H1 (cell line): ENCODE measurements around the gene SPAAR. TPM values are rescaled to one million over a fixed set of nuclear protein-coding genes. Genes with fewer than 3 reads are reported as not detected.

Source experiments
- CTCF ChIP-seq, 3 experiments: IDR thresholded peaks; 1 replicate in 2 of 3; 2 replicates in 1 of 3; pipeline versions ENCODE4 v1.5.1 to v1.6.1; 2011; ENCODE audit warnings: low read length in 3 of 3, mild to moderate bottlenecking in 3 of 3, inconsistent platforms in 2 of 3, low read depth in 1 of 3, moderate library complexity in 1 of 3; ENCODE audit not compliant: insufficient read depth in 1 of 3; ENCODE audit errors: control extremely low read depth in 1 of 3
- EP300 ChIP-seq, 2 experiments: IDR thresholded peaks; 1 replicate in 1 of 2; 2 replicates in 1 of 2; pipeline ENCODE4 v1.6.1; 2011 to 2012; ENCODE audit warnings: low read depth in 2 of 2, low read length in 2 of 2, mild to moderate bottlenecking in 2 of 2, borderline replicate concordance in 1 of 2, inconsistent platforms in 1 of 2, moderate library complexity in 1 of 2
- MAFK ChIP-seq: IDR thresholded peaks from 2 replicates; pipeline ENCODE4 v1.6.1; 2012; ENCODE audit warnings: low read depth, mild to moderate bottlenecking, improper control_type of control experiment, low read length
- POU5F1 ChIP-seq: IDR thresholded peaks from 2 replicates; pipeline ENCODE4 v1.6.1; 2011; ENCODE audit warnings: low read depth, mild to moderate bottlenecking, low read length, moderate library complexity
- TCF12 ChIP-seq: IDR thresholded peaks from 2 replicates; pipeline ENCODE4 v1.6.1; 2011; ENCODE audit warnings: low read depth, mild to moderate bottlenecking, low read length
- polyA plus RNA-seq, 7 experiments: library from polyadenylated mRNA; depleted of rRNA in 3 of 7; stranded (reverse) in 5 of 7; unstranded in 2 of 7; fragments of >200 nt in 5 of 7; fragments of 200-250 nt in 2 of 7; gene quantifications; 1 replicate in 5 of 7; 2 replicates in 1 of 7; 4 replicates in 1 of 7; pipeline versions ENCODE4 v1.2.1 to v1.2.3, GENCODE V29; 2011 to 2013; ENCODE audit warnings: missing spikeins in 2 of 7, mixed read lengths in 2 of 7
- total RNA-seq: library from RNA; stranded (reverse); fragmentation: NEBNext Ultra II Directional; extraction: Animal tissue kit (Norgen Biotek cat#: 25700); gene quantifications from 2 replicates; pipeline ENCODE4 v1.2.1, GENCODE V29; 2021

Gene SPAAR
- total and polyA plus RNA-seq, 2 of the 8 experiments (the other 6 are each of a cell fraction or from before 2014, with no cell fraction given) = 0.27 TPM; not detected in 1

DNA sequence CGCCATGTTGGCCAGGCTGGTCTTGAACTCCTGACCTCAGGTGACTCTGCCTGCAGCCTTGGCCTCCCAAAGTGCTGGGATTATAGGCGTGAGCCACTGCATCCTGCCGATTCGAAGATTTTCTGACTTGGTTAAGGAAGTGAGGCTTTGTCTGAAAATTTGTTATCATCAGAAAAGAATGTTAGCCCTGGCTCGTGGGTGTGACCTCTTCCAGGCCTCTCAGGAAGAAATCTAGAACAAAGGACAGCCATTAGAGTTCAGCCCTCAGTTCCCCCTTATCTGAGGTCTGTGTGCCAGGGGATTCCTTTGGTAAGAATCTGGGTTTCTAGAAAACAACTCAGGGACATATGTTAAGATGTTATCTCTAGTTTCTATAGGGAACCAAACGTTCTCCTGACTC is 42.4 kb downstream of the SPAAR start (continued):
- TF ChIP-seq MAFK (no peak), EP300 (IDR thresholded peaks at IDR 0.05; ENCODE audit: borderline replicate concordance in 1 of 2, low read depth in 2 of 2, low read length in 2 of 2) (no peak), TCF12 (no peak), POU5F1 (no peak), CTCF (IDR thresholded peaks at IDR 0.05; ENCODE audit: control extremely low read depth in 1 of 3, insufficient read depth in 1 of 3, low read depth in 1 of 3, low read length in 3 of 3) (no peak)
- TF ChIP-seq, all 59 proteins: peak for 0
